Stomach (tissue), 19 donors: Measurements from ENCODE around the gene NKX6-2. TPM values are rescaled to one million over a fixed set of nuclear protein-coding genes. Genes with fewer than 3 reads are reported as not detected.
A peak's percentile ranks its signal among the peaks of the same experiment; 100 is the strongest.

Experiments
- DNase-seq, 2 donors: peaks; one replicate each; pipeline versions ENCODE4 v3.0.0 to v3.0.0-alpha.2; 2013 to 2019
- H3K27ac ChIP-seq, 5 donors: fragments of 200-600 bp in 4 of 5; sonication (generic) in 4 of 5; one replicate each; pipeline ENCODE4 v1.5.1; 2013 to 2019; ENCODE audit warnings: mild to moderate bottlenecking in 1 of 5, moderate library complexity in 1 of 5
- H3K27me3 ChIP-seq, 3 donors: fragments of 200-600 bp; sonication (generic); one replicate each; pipeline ENCODE4 v1.5.1; 2017 to 2019; ENCODE audit warnings: mixed run types in 1 of 3
- H3K36me3 ChIP-seq, 4 donors: fragments of 200-600 bp; sonication (generic); 1 replicate in 3 of 4; 2 replicates in 1 of 4; pipeline ENCODE4 v1.5.1; 2016 to 2019
- H3K4me1 ChIP-seq, 4 donors: fragments of 200-600 bp; sonication (generic); one replicate each; pipeline ENCODE4 v1.5.1; 2016 to 2019
- H3K4me3 ChIP-seq, 4 donors: fragments of 200-600 bp; sonication (generic) in 3 of 4; one replicate each; pipeline ENCODE4 v1.5.1; 2016 to 2019; ENCODE audit warnings: mild to moderate bottlenecking in 1 of 4
- H3K9me3 ChIP-seq, 4 donors: fragments of 200-600 bp; sonication (generic); one replicate each; pipeline ENCODE4 v1.5.1; 2016 to 2019
- EP300 ChIP-seq: sonication (generic); formaldehyde crosslinking; IDR thresholded peaks from one replicate; pipeline ENCODE4 v1.6.1; 2017; ENCODE audit warnings: antibody characterized with exemption
- POLR2A ChIP-seq, 4 donors: fragments of 450-650 bp; IDR thresholded peaks; one replicate each; pipeline ENCODE4 v1.6.1; 2016; ENCODE audit warnings: antibody characterized with exemption in 4 of 4, control low read depth in 2 of 4, mild to moderate bottlenecking in 1 of 4, moderate library complexity in 1 of 4
- POLR2AphosphoS5 ChIP-seq, 3 donors: sonication (generic); formaldehyde crosslinking; IDR thresholded peaks; one replicate each; pipeline ENCODE4 v1.6.1; 2016; ENCODE audit warnings: antibody characterized with exemption in 3 of 3
- WGBS, 5 donors: extraction: QIAGEN DNeasy Blood & Tissue Kit in 3 of 5; methylation state at CpG; one replicate each; pipeline versions ENCODE4 v1.1.5 to v1.1.7; 2013 to 2018; 5-methylcytosine and 5-hydroxymethylcytosine counted together
- intact Hi-C: fragments of 100-400 bp; cut with DNase I; formaldehyde crosslinking; loops from one replicate; pipeline ENCODE4 v1.15.1; 2023; ENCODE audit warnings: low total_unique reads
- long read RNA-seq, 10 donors: transcript quantifications; one replicate each; lab custom pipeline, GENCODE V29; 2026
- polyA plus RNA-seq, 3 donors: library from polyadenylated mRNA; stranded (reverse); fragments of 200-250 nt; gene quantifications; one replicate each; pipeline ENCODE4 v1.2.3, GENCODE V29; 2013
- total RNA-seq, 5 donors: library from RNA; depleted of rRNA; stranded (reverse); fragments of >200 nt; gene quantifications; one replicate each; pipeline versions ENCODE4 v1.1.0 to v1.2.3, GENCODE V29; 2014 to 2016
- TF ChIP-seq, protein P1 (sequence below), 7 experiments: fragments of 450-650 bp in 4 of 7; fragments of 200-600 bp in 3 of 7; sonication (generic) in 3 of 7; IDR thresholded peaks; one replicate each; pipeline ENCODE4 v1.5.1; 2016 to 2019; ENCODE audit warnings: antibody characterized with exemption in 7 of 7, control low read depth in 2 of 7, mild to moderate bottlenecking in 1 of 7
- donor health status: healthy with polysubstance abuse.
- donor health status: Bipolar disorder and iron deficiency.
- donor health status: healthy.

The NKX6-2 gene
- total RNA-seq (10 to 100 TPM in 2 of 5 donors, 1 to 10 TPM in 1, not detected in 2; 9.0 to 75.8 (median 11.1) TPM), polyA plus RNA-seq (10 to 100 TPM in 1 of 3 donors, 1 to 10 TPM in 1, under 1 TPM in 1; 0.65 to 29.0 (median 1.3) TPM)
- long read RNA-seq, donor 1, transcript NKX6-2-201 (3 exons, 2,673 nt): major isoform, 23 of 25 reads
- long read RNA-seq, donor 1, partial matches to known transcripts: 0 of 25 reads
- long read RNA-seq, donor 1, other reads (novel, unspliced or antisense): 0 of 25 reads
- long read RNA-seq, donor 2, transcript NKX6-2-201 (3 exons, 2,673 nt): major isoform, 39 of 52 reads
- long read RNA-seq, donor 2, partial matches to known transcripts: 0 of 52 reads
- long read RNA-seq, donor 2, other reads (novel, unspliced or antisense): 12 of 52 reads
- long read RNA-seq, donor 3: 0 reads
- long read RNA-seq, donor 4, transcript NKX6-2-201 (3 exons, 2,673 nt): major isoform, 6 of 6 reads
- long read RNA-seq, donor 4, partial matches to known transcripts: 0 of 6 reads
- long read RNA-seq, donor 4, other reads (novel, unspliced or antisense): 0 of 6 reads
- long read RNA-seq, donor 5: 0 reads
- long read RNA-seq, donor 6, transcript NKX6-2-201 (3 exons, 2,673 nt): major isoform, 26 of 38 reads
- long read RNA-seq, donor 6, partial matches to known transcripts: 5 of 38 reads
- long read RNA-seq, donor 6, other reads (novel, unspliced or antisense): 7 of 38 reads
- long read RNA-seq, donor 7, transcript NKX6-2-201 (3 exons, 2,673 nt): major isoform, 68 of 127 reads
- long read RNA-seq, donor 7, partial matches to known transcripts: 10 of 127 reads
- long read RNA-seq, donor 7, other reads (novel, unspliced or antisense): 46 of 127 reads
- long read RNA-seq, donor 8: 0 reads
- long read RNA-seq, donor 9, partial matches to known transcripts: 62 of 63 reads
- long read RNA-seq, donor 9, other reads (novel, unspliced or antisense): 0 of 63 reads
- long read RNA-seq, donor 10, transcript NKX6-2-201 (3 exons, 2,673 nt): major isoform, 26 of 27 reads
- long read RNA-seq, donor 10, partial matches to known transcripts: 0 of 27 reads
- long read RNA-seq, donor 10, other reads (novel, unspliced or antisense): 0 of 27 reads

DNA sequence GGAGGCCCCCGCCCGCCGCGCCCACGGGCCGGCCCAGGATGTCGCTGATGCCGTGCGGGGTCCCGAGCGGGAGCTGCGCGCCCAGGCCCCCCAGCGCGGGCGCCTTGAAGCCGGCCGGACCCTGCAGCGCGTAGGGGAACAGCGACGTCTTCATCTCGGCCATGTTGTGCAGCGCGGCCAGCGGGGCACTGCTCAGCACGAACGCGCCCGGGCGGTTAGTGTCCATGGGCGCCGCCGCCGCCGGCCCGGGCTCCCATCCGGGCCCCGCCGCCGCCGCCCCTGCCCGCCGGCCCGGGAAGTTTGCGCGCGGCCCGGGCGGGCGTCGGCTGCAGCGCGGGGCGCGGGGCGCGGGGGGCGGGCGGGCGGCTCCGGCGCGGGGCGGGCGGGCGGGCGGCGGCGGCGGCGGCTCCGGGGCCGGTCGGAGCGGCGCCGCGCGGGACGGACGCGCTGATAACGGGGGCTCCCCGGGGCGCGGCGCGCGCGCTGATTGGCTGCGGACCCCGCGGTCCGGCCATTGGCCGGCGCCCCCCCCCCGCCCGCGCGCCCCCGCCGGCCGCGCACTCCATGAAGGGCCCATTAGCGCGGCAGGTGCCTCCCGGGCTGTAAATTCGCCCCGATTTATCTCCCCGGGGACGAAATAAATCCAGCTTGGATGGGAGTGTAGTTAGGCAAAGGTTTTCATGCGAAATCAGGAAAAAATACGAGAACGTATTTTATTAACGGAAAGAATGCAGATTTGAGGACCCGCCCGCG lies at the start of gene NKX6-2:
Gene NKX6-2, minus strand, starts transcription at position 425 of the 753 bp plus-strand sequence. Its CDS starts 199 bp downstream, at position 226.
- peaks cover 0 to 17% (median 8%) of the 10 kb centered on the region in 4 donors for H3K9me3 ChIP-seq
- 2 to 7% (median 3%) methylated on average over 3 to 89 of the region's 119 CpGs for WGBS, 5 donors
- intact Hi-C loops: loop anchor here (10.0 kb wide), 1 partner anchor 131 kb away; no protein-coding TSS in a partner anchor
- peaks cover 10 to 31% (median 29%) of the 10 kb centered on the region in 4 donors for H3K36me3 ChIP-seq
- H3K27ac ChIP-seq: peak within 1 kb of the TSS in 2 of 5 donors; percentile 28 to 53
- H3K4me3 ChIP-seq: peak within 1 kb of the TSS; percentile 27 to 48 (median 32)
- peaks cover 51 to 79% (median 61%) of the 10 kb centered on the region in 3 donors for H3K27me3 ChIP-seq
- peak in 1 of 2 donors; percentile 63 for DNase-seq
- H3K4me1 ChIP-seq: peaks cover 27 to 48% (median 39%) of the 10 kb centered on the region in 4 donors
- TF ChIP-seq POLR2A (IDR thresholded peaks at IDR 0.05) (no peak), EP300 (no peak), POLR2AphosphoS5 (IDR thresholded peaks at IDR 0.05) (no peak)
- TF ChIP-seq, protein P1, sequence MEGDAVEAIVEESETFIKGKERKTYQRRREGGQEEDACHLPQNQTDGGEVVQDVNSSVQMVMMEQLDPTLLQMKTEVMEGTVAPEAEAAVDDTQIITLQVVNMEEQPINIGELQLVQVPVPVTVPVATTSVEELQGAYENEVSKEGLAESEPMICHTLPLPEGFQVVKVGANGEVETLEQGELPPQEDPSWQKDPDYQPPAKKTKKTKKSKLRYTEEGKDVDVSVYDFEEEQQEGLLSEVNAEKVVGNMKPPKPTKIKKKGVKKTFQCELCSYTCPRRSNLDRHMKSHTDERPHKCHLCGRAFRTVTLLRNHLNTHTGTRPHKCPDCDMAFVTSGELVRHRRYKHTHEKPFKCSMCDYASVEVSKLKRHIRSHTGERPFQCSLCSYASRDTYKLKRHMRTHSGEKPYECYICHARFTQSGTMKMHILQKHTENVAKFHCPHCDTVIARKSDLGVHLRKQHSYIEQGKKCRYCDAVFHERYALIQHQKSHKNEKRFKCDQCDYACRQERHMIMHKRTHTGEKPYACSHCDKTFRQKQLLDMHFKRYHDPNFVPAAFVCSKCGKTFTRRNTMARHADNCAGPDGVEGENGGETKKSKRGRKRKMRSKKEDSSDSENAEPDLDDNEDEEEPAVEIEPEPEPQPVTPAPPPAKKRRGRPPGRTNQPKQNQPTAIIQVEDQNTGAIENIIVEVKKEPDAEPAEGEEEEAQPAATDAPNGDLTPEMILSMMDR (IDR thresholded peaks at IDR 0.05): no peak

DNA sequence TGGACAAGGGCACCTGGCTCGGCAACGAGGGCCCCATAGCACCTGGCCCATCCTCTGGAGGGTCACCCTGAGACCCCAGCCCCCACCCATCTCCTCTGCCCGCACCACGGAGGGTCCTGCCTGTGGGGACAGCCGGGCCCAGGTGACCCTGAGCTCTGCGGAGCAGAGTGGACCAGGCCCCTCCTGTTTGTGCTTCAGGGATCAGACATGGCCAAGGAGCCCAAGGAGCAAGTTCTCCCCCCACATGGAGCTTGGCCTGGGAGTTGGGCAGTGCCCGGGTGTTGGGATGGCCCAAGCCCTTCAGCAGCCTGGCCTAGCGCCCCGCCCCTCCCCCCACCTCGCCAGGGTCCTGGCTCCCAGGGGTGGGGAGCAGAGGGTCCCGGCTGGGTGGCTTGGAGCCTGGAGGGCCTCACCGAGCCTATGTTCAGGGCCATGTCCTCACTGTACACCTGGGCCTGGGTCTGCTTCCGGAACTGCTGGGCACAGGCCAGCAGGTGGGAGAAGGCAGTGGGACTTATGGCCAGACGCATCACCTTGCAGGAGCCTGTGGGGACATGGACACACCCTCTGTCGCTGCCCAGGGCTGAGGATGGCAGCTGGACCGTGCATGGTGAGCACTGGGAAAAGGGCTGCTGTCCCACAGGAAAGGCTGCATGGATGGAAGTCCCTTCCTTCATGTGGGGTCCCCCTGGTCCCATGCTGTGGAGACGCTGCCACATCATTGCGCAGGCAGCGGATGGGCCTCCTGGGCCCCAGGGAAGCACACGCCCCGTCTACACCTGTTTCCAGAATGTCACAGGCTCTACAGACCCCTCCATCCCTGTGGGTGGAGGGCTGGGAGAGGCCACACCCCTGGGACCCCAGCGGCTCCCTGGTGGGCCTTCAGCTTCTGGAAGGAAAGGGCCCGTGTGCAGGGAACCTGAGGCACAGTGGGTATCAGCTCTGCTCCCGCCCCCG lies 49.2 kb upstream of the NKX6-2 start:
- no peak overlapping the region for H3K27ac ChIP-seq
- no peak for TF ChIP-seq EP300
- no peak for TF ChIP-seq POLR2AphosphoS5 (IDR thresholded peaks at IDR 0.05)
- TF ChIP-seq, protein P1 (IDR thresholded peaks at IDR 0.05): no peak
- TF ChIP-seq POLR2A (IDR thresholded peaks at IDR 0.05): no peak
- H3K4me3 ChIP-seq: no peak overlapping the region
- peaks cover 5 to 62% (median 35%) of the 10 kb centered on the region in 3 donors for H3K27me3 ChIP-seq
- H3K36me3 ChIP-seq: no peaks in the 10 kb centered on the region
- no peaks in the 10 kb centered on the region for H3K9me3 ChIP-seq
- 76 to 88% (median 80%) methylated on average over 15 to 25 of the region's 25 CpGs for WGBS, 5 donors
- peaks cover 9 to 12% (median 11%) of the 10 kb centered on the region in 4 donors for H3K4me1 ChIP-seq
- intact Hi-C loops: no loop called here
- no peak for DNase-seq

DNA sequence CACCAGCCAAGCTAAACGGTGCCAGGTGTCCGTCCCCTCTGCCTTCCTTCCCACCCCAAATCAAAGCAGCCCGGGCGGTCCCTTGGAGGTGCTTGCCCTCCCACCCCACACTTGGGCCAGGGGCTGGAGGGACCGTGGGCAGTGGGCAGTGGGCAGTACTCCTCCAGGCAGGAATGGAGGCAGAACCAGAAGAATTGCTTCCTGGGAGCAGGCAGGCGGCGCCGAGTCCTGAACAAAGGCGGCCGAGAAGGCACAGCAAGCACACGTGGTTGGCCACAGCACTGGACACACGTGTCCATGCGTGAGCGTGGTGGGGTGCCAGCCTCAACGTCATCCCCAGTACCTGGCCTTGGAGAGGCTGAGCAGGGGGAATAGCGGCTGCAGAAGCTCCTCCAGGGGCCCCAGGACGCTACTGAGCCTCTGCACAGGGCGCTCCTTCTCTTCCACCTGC lies 48.4 kb upstream of the NKX6-2 start:
- 83 to 91% (median 87%) methylated on average over 15 to 18 of the region's 18 CpGs for WGBS, 5 donors
- Histone ChIP-seq H3K27ac (no peak overlapping the region), H3K9me3 (no peaks in the 10 kb centered on the region), H3K27me3 (peaks cover 5 to 60% (median 35%) of the 10 kb centered on the region in 3 donors), H3K4me3 (no peak overlapping the region), H3K36me3 (no peaks in the 10 kb centered on the region), H3K4me1 (peaks cover 9 to 12% (median 11%) of the 10 kb centered on the region in 4 donors)
- TF ChIP-seq POLR2A (IDR thresholded peaks at IDR 0.05) (no peak), EP300 (no peak), POLR2AphosphoS5 (IDR thresholded peaks at IDR 0.05) (no peak)
- TF ChIP-seq, protein P1 (IDR thresholded peaks at IDR 0.05): no peak
- DNase-seq: no peak
- intact Hi-C loops: no loop called here
